Measurements from ENCODE around the gene SRSF12.

The SRSF12 gene

DNA sequence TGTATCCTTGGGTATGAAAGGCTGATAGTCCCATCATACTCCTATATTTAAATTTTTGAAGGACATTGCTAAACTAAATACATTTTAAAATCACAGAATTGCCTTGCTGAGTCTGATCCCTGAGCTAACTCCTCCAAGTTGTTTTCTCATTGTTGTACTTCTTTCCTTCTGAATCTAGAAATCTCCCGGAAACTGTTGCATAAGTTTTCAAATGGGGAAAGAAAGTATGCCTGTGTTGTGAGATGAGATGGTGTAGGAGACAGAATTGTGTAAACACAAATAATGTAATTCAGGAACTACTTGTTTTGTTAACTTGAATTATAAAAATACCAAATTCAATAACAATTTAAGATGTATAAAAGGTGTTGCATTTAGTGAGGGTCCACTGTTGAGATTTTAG is 30.0 kb downstream of the SRSF12 start:
- no peak overlapping the region for H2BK5ac ChIP-seq (ENCODE audit: low read length)
- no peak for DNase-seq

DNA sequence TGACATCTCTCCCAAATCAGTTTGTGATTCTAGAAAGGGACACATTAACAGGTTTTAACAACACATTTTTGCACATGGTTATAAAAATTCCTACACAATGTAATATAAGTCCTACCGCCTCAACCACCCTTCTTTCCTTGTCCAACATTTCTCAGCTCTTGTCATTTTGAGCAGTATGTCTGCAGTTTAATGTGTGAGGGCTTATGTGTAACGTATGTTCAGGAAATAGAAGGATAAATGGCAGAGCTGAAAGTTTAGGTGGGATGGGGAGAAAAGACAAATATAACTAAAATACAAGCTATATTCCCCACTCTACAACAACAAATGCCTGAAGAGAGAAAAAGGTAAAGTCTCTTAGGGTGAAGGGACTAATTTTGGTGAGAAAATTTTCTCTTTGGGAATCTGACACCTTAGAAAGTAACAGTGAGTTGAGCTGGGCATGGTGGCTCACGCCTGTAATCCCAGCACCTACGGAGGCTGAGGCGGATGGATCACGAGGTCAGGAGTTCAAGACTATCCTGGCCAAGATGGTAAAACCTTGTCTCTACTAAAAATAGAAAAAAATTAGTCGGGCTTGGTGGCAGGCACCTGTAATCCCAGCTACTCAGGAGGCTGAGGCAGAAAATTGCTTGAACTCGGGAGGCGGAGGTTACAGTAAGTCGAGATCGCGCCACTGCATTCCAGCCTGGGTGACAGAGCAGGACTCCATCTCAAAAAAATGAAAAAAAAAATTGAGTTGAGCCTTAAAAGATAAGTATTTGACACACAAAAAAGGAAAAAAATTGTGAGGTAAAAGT is 32.3 kb downstream of the SRSF12 start:
- H3K36me3 ChIP-seq (ENCODE audit: control insufficient read depth, insufficient read depth, low read length), result no peaks in the 10 kb centered on the region
- no peak overlapping the region for H3K4me2 ChIP-seq (ENCODE audit: low read length)
- H3K23ac ChIP-seq (ENCODE audit: low read length), result no peak overlapping the region
- H3K56ac ChIP-seq (ENCODE audit: low read length), result no peak overlapping the region
- no peak overlapping the region for H2BK120ac ChIP-seq (ENCODE audit: low read depth, low read length)
- H3K4me3 ChIP-seq (ENCODE audit: low read length), result no peak overlapping the region
- H4K5ac ChIP-seq (ENCODE audit: low read length), result no peak overlapping the region
- no peaks in the 10 kb centered on the region for H3K27me3 ChIP-seq (ENCODE audit: insufficient read depth, low read length, poor library complexity)
- DNase-seq, result no peak
- H2BK15ac ChIP-seq (replicated peaks; ENCODE audit: low read depth), result no peak overlapping the region
- peaks cover 13% of the 10 kb centered on the region for H3K79me1 ChIP-seq (ENCODE audit: low read length)
- peaks cover 15% of the 10 kb centered on the region for H3K79me2 ChIP-seq (ENCODE audit: control insufficient read depth, insufficient read depth, low read length)
- no peak overlapping the region for H2AK5ac ChIP-seq (ENCODE audit: low read length)
- H3K27ac ChIP-seq (ENCODE audit: low read depth, low read length), result no peak overlapping the region
- H3K4me1 ChIP-seq (ENCODE audit: control insufficient read depth, low read depth, low read length), result peaks cover 4% of the 10 kb centered on the region
- H3K18ac ChIP-seq (ENCODE audit: low read length), result no peak overlapping the region
- H2BK5ac ChIP-seq (ENCODE audit: low read length), result no peak overlapping the region
- no peak overlapping the region for H4K8ac ChIP-seq (ENCODE audit: low read depth, low read length)
- no peak overlapping the region for H3K4ac ChIP-seq (ENCODE audit: low read depth, low read length)
- no peak overlapping the region for H3K9ac ChIP-seq (ENCODE audit: low read length)
- no CpG with 5 or more reads among the region's 12 CpGs for WGBS (ENCODE audit: extremely low coverage, insufficient coverage, low lambda C conversion rate)

More for the DNA sequence above, 30.0 kb downstream of the SRSF12 start:
- no peaks in the 10 kb centered on the region for H3K4me1 ChIP-seq (ENCODE audit: control insufficient read depth, low read depth, low read length)
- no peak overlapping the region for H3K9ac ChIP-seq (ENCODE audit: low read length)
- no peak overlapping the region for H3K4me3 ChIP-seq (ENCODE audit: low read length)
- no peak overlapping the region for H4K8ac ChIP-seq (ENCODE audit: low read depth, low read length)
- no peak overlapping the region for H3K23ac ChIP-seq (ENCODE audit: low read length)
- H3K36me3 ChIP-seq (ENCODE audit: control insufficient read depth, insufficient read depth, low read length), result no peaks in the 10 kb centered on the region
- no peaks in the 10 kb centered on the region for H3K27me3 ChIP-seq (ENCODE audit: insufficient read depth, low read length, poor library complexity)
- H2AK5ac ChIP-seq (ENCODE audit: low read length), result no peak overlapping the region
- WGBS (ENCODE audit: extremely low coverage, insufficient coverage, low lambda C conversion rate), result no CpG with 5 or more reads among the region's 1 CpG
- H3K56ac ChIP-seq (ENCODE audit: low read length), result no peak overlapping the region
- no peak overlapping the region for H2BK15ac ChIP-seq (replicated peaks; ENCODE audit: low read depth)
- no peak overlapping the region for H3K4me2 ChIP-seq (ENCODE audit: low read length)
- no peak overlapping the region for H3K18ac ChIP-seq (ENCODE audit: low read length)
- H3K79me1 ChIP-seq (ENCODE audit: low read length), result peaks cover 6% of the 10 kb centered on the region
- H2BK120ac ChIP-seq (ENCODE audit: low read depth, low read length), result no peak overlapping the region
- peaks cover 5% of the 10 kb centered on the region for H3K79me2 ChIP-seq (ENCODE audit: control insufficient read depth, insufficient read depth, low read length)
- H3K27ac ChIP-seq (ENCODE audit: low read depth, low read length), result no peak overlapping the region
- no peak overlapping the region for H3K4ac ChIP-seq (ENCODE audit: low read depth, low read length)
- H4K5ac ChIP-seq (ENCODE audit: low read length), result no peak overlapping the region

DNA sequence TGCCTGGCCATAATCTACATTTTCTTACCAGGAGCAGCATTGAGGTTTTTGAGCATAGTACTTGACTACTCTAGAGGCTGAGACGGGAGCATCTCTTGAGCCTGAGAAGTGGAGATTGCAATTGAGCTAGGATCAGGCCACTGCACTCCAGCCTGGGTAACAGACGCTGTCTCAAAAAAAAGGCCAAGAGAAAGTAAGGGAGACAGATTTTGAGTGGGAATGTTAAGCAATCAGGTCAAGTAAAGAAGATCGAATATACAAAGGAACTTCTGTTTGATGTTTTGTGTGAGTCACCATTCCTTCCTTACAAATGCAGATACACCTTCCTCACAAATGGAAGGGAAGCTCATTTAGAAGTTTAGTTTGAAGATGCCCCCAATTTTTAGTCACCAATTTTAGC is 32.9 kb downstream of the SRSF12 start:
- Histone ChIP-seq H3K79me2 (ENCODE audit: control insufficient read depth, insufficient read depth, low read length) (peaks cover 15% of the 10 kb centered on the region), H2AK5ac (ENCODE audit: low read length) (no peak overlapping the region), H3K4me2 (ENCODE audit: low read length) (no peak overlapping the region), H3K23ac (ENCODE audit: low read length) (no peak overlapping the region), H3K9ac (ENCODE audit: low read length) (no peak overlapping the region), H3K56ac (ENCODE audit: low read length) (no peak overlapping the region), H2BK15ac (replicated peaks; ENCODE audit: low read depth) (no peak overlapping the region), H4K5ac (ENCODE audit: low read length) (no peak overlapping the region), H3K36me3 (ENCODE audit: control insufficient read depth, insufficient read depth, low read length) (no peaks in the 10 kb centered on the region), H2BK5ac (ENCODE audit: low read length) (no peak overlapping the region), H4K8ac (ENCODE audit: low read depth, low read length) (no peak overlapping the region), H3K27me3 (ENCODE audit: insufficient read depth, low read length, poor library complexity) (no peaks in the 10 kb centered on the region), H3K79me1 (ENCODE audit: low read length) (peaks cover 13% of the 10 kb centered on the region), H3K18ac (ENCODE audit: low read length) (no peak overlapping the region), H3K4me3 (ENCODE audit: low read length) (no peak overlapping the region), H3K4ac (ENCODE audit: low read depth, low read length) (no peak overlapping the region), H2BK120ac (ENCODE audit: low read depth, low read length) (no peak overlapping the region), H3K4me1 (ENCODE audit: control insufficient read depth, low read depth, low read length) (peaks cover 4% of the 10 kb centered on the region), H3K27ac (ENCODE audit: low read depth, low read length) (no peak overlapping the region)
- WGBS (ENCODE audit: extremely low coverage, insufficient coverage, low lambda C conversion rate), result no CpG with 5 or more reads among the region's 3 CpGs
- peak; percentile 56 for DNase-seq

DNA sequence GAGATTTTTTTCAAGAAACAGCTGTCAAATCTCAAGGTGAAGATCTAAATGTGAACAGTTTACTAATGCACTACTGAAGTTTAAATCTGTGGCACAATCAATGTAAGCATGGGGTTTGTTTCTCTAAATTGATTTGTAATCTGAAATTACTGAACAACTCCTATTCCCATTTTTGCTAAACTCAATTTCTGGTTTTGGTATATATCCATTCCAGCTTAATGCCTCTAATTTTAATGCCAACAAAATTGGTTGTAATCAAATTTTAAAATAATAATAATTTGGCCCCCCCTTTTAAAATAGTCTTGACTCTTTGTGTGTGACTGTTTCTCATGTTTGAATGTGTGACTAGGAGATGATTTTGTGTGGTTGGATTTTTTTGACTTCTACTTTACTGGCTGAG is 33.3 kb downstream of the SRSF12 start:
- H4K8ac ChIP-seq (ENCODE audit: low read depth, low read length), result no peak overlapping the region

DNA sequence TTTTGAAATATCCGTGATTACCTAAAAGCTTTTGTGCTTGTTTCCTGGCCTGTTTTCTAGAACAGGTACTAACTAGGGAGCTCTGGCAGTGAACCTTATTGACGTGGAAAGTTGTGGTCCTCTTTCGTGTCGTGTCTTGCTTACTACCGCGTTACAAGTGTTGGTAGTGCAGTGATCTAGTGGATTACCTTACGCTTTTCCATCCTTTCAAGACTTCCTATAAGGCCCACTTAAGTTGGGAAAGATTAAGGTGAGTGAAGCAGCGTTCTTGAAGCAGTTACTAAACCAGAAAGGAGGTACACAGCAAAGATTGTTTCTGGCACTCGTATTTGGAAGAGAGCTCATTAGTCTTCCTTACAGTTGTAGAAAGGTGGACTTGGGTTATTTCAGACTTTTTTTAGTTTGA is 35.4 kb downstream of the SRSF12 start:
- H3K27me3 ChIP-seq (ENCODE audit: insufficient read depth, low read length, poor library complexity), result no peaks in the 10 kb centered on the region
- no peak overlapping the region for H2BK120ac ChIP-seq (ENCODE audit: low read depth, low read length)
- H4K8ac ChIP-seq (ENCODE audit: low read depth, low read length), result no peak overlapping the region
- peak overlapping the region; percentile 14 for H3K4me3 ChIP-seq (ENCODE audit: low read length)
- H3K4ac ChIP-seq (ENCODE audit: low read depth, low read length), result no peak overlapping the region
- peak overlapping the region; percentile 82 for H3K56ac ChIP-seq (ENCODE audit: low read length)
- H3K18ac ChIP-seq (ENCODE audit: low read length), result no peak overlapping the region
- H4K5ac ChIP-seq (ENCODE audit: low read length), result no peak overlapping the region
- H3K23ac ChIP-seq (ENCODE audit: low read length), result peak overlapping the region; percentile 59
- WGBS (ENCODE audit: extremely low coverage, insufficient coverage, low lambda C conversion rate), result no CpG with 5 or more reads among the region's 9 CpGs
- peaks cover 4% of the 10 kb centered on the region for H3K4me1 ChIP-seq (ENCODE audit: control insufficient read depth, low read depth, low read length)
- no peak overlapping the region for H2BK15ac ChIP-seq (replicated peaks; ENCODE audit: low read depth)
- no peak overlapping the region for H3K27ac ChIP-seq (ENCODE audit: low read depth, low read length)
- peak overlapping the region; percentile 37 for H3K4me2 ChIP-seq (ENCODE audit: low read length)
- DNase-seq, result peak; percentile 21
- H3K36me3 ChIP-seq (ENCODE audit: control insufficient read depth, insufficient read depth, low read length), result no peaks in the 10 kb centered on the region
- H2BK5ac ChIP-seq (ENCODE audit: low read length), result no peak overlapping the region
- no peak overlapping the region for H2AK5ac ChIP-seq (ENCODE audit: low read length)
- H3K79me2 ChIP-seq (ENCODE audit: control insufficient read depth, insufficient read depth, low read length), result peaks cover 15% of the 10 kb centered on the region
- peaks cover 13% of the 10 kb centered on the region for H3K79me1 ChIP-seq (ENCODE audit: low read length)
- H3K9ac ChIP-seq (ENCODE audit: low read length), result peak overlapping the region; percentile 85

More for the DNA sequence above, 33.3 kb downstream of the SRSF12 start:
- peaks cover 15% of the 10 kb centered on the region for H3K79me2 ChIP-seq (ENCODE audit: control insufficient read depth, insufficient read depth, low read length)
- H3K9ac ChIP-seq (ENCODE audit: low read length), result no peak overlapping the region
- H3K27ac ChIP-seq (ENCODE audit: low read depth, low read length), result no peak overlapping the region
- peaks cover 13% of the 10 kb centered on the region for H3K79me1 ChIP-seq (ENCODE audit: low read length)
- no peak overlapping the region for H2BK120ac ChIP-seq (ENCODE audit: low read depth, low read length)
- no peak overlapping the region for H2BK15ac ChIP-seq (replicated peaks; ENCODE audit: low read depth)
- no peak overlapping the region for H3K4me3 ChIP-seq (ENCODE audit: low read length)
- H3K4me2 ChIP-seq (ENCODE audit: low read length), result no peak overlapping the region
- no peaks in the 10 kb centered on the region for H3K27me3 ChIP-seq (ENCODE audit: insufficient read depth, low read length, poor library complexity)
- H4K5ac ChIP-seq (ENCODE audit: low read length), result no peak overlapping the region
- H3K36me3 ChIP-seq (ENCODE audit: control insufficient read depth, insufficient read depth, low read length), result no peaks in the 10 kb centered on the region
- no peak overlapping the region for H3K4ac ChIP-seq (ENCODE audit: low read depth, low read length)
- no peak overlapping the region for H3K23ac ChIP-seq (ENCODE audit: low read length)
- no peak overlapping the region for H2BK5ac ChIP-seq (ENCODE audit: low read length)
- no peak overlapping the region for H3K56ac ChIP-seq (ENCODE audit: low read length)
- DNase-seq, result no peak
- H3K4me1 ChIP-seq (ENCODE audit: control insufficient read depth, low read depth, low read length), result peaks cover 4% of the 10 kb centered on the region
- no peak overlapping the region for H2AK5ac ChIP-seq (ENCODE audit: low read length)
- H3K18ac ChIP-seq (ENCODE audit: low read length), result no peak overlapping the region
